Omental fat pad (tissue), 4 donors: ENCODE results near the gene BACH2. TPM values are rescaled to one million over a fixed set of nuclear protein-coding genes. Genes with fewer than 3 reads are reported as not detected.
A peak's percentile ranks its signal among the peaks of the same experiment; 100 is the strongest.
"Not testable (repeated sequence)": the region's sequence is repeated elsewhere in the genome, so short reads cannot be mapped to it uniquely, and the experiment has no call there.

ENCODE experiments used
- ATAC-seq: fragments of 150-250 bp; one replicate; pipeline ENCODE4 v1.9.1; 2016; ENCODE audit warnings: mild to moderate bottlenecking, moderate library complexity; ENCODE audit not compliant: low FRiP score
- DNase-seq: peaks from one replicate; pipeline ENCODE4 v3.0.0-alpha.2; 2019; ENCODE audit warnings: low spot score
- total RNA-seq, 4 donors: library from RNA; depleted of rRNA; stranded (reverse); fragments of >200 nt; gene quantifications; one replicate each; pipeline ENCODE4 v1.1.0, GENCODE V29; 2016
- TF ChIP-seq, protein P1 (sequence below), 3 donors: fragments of 450-650 bp; IDR thresholded peaks; one replicate each; pipeline ENCODE4 v1.5.1; 2016 to 2017; ENCODE audit warnings: antibody characterized with exemption in 3 of 3, mild to moderate bottlenecking in 3 of 3, moderate library complexity in 2 of 3

BACH2 gene
- 1 to 10 TPM; 4.0 to 9.4 (median 7.0) TPM for total RNA-seq

GRCh38 chr6:90296341-90297114 is at the start of gene BACH2:
BACH2 (minus strand) TSS chr6:90296843; CDS start chr6:90008844, 287,999 bp downstream.
- TF ChIP-seq, protein P1, sequence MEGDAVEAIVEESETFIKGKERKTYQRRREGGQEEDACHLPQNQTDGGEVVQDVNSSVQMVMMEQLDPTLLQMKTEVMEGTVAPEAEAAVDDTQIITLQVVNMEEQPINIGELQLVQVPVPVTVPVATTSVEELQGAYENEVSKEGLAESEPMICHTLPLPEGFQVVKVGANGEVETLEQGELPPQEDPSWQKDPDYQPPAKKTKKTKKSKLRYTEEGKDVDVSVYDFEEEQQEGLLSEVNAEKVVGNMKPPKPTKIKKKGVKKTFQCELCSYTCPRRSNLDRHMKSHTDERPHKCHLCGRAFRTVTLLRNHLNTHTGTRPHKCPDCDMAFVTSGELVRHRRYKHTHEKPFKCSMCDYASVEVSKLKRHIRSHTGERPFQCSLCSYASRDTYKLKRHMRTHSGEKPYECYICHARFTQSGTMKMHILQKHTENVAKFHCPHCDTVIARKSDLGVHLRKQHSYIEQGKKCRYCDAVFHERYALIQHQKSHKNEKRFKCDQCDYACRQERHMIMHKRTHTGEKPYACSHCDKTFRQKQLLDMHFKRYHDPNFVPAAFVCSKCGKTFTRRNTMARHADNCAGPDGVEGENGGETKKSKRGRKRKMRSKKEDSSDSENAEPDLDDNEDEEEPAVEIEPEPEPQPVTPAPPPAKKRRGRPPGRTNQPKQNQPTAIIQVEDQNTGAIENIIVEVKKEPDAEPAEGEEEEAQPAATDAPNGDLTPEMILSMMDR (IDR thresholded peaks at IDR 0.05) = no peak
- DNase-seq = peak; percentile 93
- peak; percentile 78 for ATAC-seq

- DNase-seq (no peak), ATAC-seq (no peak)
- TF ChIP-seq, protein P1 (IDR thresholded peaks at IDR 0.05) = no peak
These were observed 46.9 kb upstream of the BACH2 start for GRCh38 chr6:90343576-90343975.

DNA sequence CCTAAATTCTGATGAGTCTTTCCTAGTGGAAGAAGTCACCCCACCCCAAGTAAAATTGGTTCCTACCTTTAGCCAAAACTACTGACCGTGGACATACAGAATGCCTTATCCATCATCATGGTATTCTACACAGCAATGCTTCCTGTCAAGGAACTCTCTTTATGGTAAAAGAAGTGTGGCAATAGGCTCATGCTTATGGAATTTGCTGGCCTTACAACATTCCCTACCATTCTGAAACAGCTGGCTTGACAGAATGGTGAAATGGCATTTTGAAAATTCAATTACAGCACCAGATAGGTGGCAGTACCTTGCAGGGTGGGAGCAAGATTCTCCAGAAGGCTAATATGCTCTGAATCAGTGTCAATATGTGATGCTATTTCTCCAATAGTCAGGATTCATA is 41.8 kb upstream of the BACH2 start:
- TF ChIP-seq, protein P1 (IDR thresholded peaks at IDR 0.05) = no peak
- no peak for ATAC-seq
- DNase-seq = no peak

GRCh38 chr6:90336388-90336947 is 39.8 kb upstream of the BACH2 start:
- TF ChIP-seq, protein P1 (IDR thresholded peaks at IDR 0.05) = no peak
- DNase-seq = no peak
- no peak for ATAC-seq

DNA sequence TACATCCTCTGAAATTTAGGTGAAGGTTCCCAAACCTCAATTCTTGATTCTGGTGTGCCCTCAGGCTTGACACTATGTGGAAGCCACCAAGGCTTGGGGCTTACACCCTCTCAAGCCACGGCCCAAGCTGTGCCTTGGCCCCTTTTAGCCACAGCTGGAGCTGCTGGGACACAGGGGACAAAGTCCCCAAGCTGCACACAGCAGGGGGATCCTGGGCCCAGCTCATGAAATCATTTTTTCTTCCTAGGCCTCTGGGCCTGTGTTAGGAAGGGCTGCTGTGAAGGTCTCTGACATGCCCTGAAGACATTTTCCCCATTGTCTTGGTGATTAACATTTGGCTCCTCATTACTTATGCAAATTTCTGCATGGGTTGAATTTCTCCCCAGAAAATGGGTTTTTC is 37.3 kb upstream of the BACH2 start:
- TF ChIP-seq, protein P1 (IDR thresholded peaks at IDR 0.05) = no peak
- no peak for DNase-seq
- ATAC-seq = no peak

DNA sequence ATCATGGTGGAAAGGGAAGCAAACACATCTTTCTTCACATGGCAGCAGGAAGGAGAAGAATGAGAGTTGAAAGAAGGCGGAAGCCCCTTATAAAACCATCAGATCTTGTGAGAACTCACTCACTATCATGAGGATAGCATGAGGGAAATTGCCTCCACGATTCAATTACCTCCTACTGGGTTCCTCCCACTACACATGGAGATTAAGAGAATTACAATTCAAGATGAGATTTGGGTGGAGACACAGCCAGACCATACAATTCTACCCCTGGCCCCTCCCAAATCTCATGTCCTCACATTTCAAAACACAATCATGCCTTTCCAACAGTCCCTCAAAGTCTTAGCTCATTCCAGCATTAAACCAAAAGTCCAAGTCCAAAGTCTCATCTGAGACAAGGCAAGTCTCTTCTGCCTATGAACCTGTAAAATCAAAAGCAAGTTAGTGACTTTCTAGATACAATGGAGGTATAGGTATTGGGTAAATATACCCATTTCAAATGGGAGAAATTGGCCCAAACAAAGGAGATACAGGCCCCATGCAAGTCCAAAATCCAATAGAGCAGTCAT is 36.4 kb upstream of the BACH2 start:
- DNase-seq, ATAC-seq: not testable (repeated sequence)

GRCh38 chr6:90329386-90330077 is 32.9 kb upstream of the BACH2 start:
- no peak for DNase-seq
- no peak for ATAC-seq
- TF ChIP-seq, protein P1 (IDR thresholded peaks at IDR 0.05) = no peak
